ENCODE measurements around the gene ADK. TPM values are rescaled to one million over a fixed set of nuclear protein-coding genes. Genes with fewer than 3 reads are reported as not detected.

The ADK gene
- total and polyA plus RNA-seq, 10 donors = 11.1 to 40.5 (median 32.1) TPM

GRCh38 chr10:74432841-74433594 is 282.0 kb downstream of the ADK start:
- intact Hi-C loops (cut with DNase I; ENCODE audit: low total_unique reads) = no loop called here
- Histone ChIP-seq H3K27ac (no peak overlapping the region), H3K27me3 (replicated peaks in 1 of 7) (no peaks in the 10 kb centered on the region), H3K9me3 (no peaks in the 10 kb centered on the region), H3K4me1 (no peaks in the 10 kb centered on the region), H3K4me3 (no peak overlapping the region), H3K36me3 (no peaks in the 10 kb centered on the region)
- no peak for TF ChIP-seq CTCF (IDR thresholded peaks at IDR 0.05 in 8 of 11, conservative IDR thresholded peaks at IDR 0.05 in 3 of 11)
- no peak for TF ChIP-seq POLR2AphosphoS5 (IDR thresholded peaks at IDR 0.05)
- TF ChIP-seq POLR2A (IDR thresholded peaks at IDR 0.05) = no peak
- no peak for DNase-seq
- WGBS, 5 donors = 57 to 86% (median 77%) methylated on average over 1 of the region's 1 CpG

- Histone ChIP-seq H3K4me3 (no peak overlapping the region), H3K27me3 (replicated peaks in 1 of 7) (no peaks in the 10 kb centered on the region), H3K36me3 (no peaks in the 10 kb centered on the region), H3K4me1 (peaks cover 0 to under 1% (median 0%) of the 10 kb centered on the region in 6 donors), H3K27ac (no peak overlapping the region), H3K9me3 (no peaks in the 10 kb centered on the region)
- DNase-seq = no peak
- 73 to 92% (median 85%) methylated on average over 1 of the region's 1 CpG for WGBS, 5 donors
- TF ChIP-seq CTCF (IDR thresholded peaks at IDR 0.05 in 8 of 11, conservative IDR thresholded peaks at IDR 0.05 in 3 of 11) (no peak), POLR2A (IDR thresholded peaks at IDR 0.05) (no peak), POLR2AphosphoS5 (IDR thresholded peaks at IDR 0.05) (no peak)
- intact Hi-C loops (cut with DNase I; ENCODE audit: low total_unique reads) = no loop called here
Measured at GRCh38 chr10:74433595-74433956, 282.6 kb downstream of the ADK start.

- no peaks in the 10 kb centered on the region for H3K9me3 ChIP-seq
- no peaks in the 10 kb centered on the region for H3K27me3 ChIP-seq (replicated peaks in 1 of 7)
- peaks cover 0 to 4% (median under 1%) of the 10 kb centered on the region in 6 donors for H3K4me1 ChIP-seq
- DNase-seq = no peak
- no peak overlapping the region for H3K4me3 ChIP-seq
- 76 to 94% (median 81%) methylated on average over 1 of the region's 1 CpG for WGBS, 5 donors
- H3K36me3 ChIP-seq = no peaks in the 10 kb centered on the region
- intact Hi-C loops (cut with DNase I; ENCODE audit: low total_unique reads) = no loop called here
- H3K27ac ChIP-seq = no peak overlapping the region
- no peak for TF ChIP-seq POLR2A (IDR thresholded peaks at IDR 0.05)
- TF ChIP-seq CTCF (IDR thresholded peaks at IDR 0.05 in 8 of 11, conservative IDR thresholded peaks at IDR 0.05 in 3 of 11) = no peak
- no peak for TF ChIP-seq POLR2AphosphoS5 (IDR thresholded peaks at IDR 0.05)
Measured at GRCh38 chr10:74433993-74434392, 283.0 kb downstream of the ADK start.

- Histone ChIP-seq H3K4me3 (no peak overlapping the region), H3K27ac (no peak overlapping the region), H3K27me3 (replicated peaks in 1 of 7) (no peaks in the 10 kb centered on the region), H3K4me1 (peaks cover 0 to 8% (median 6%) of the 10 kb centered on the region in 6 donors), H3K36me3 (no peaks in the 10 kb centered on the region), H3K9me3 (no peaks in the 10 kb centered on the region)
- DNase-seq = no peak
- intact Hi-C loops (cut with DNase I; ENCODE audit: low total_unique reads) = no loop called here
- TF ChIP-seq POLR2A (IDR thresholded peaks at IDR 0.05) (no peak), CTCF (IDR thresholded peaks at IDR 0.05 in 8 of 11, conservative IDR thresholded peaks at IDR 0.05 in 3 of 11) (no peak), POLR2AphosphoS5 (IDR thresholded peaks at IDR 0.05) (no peak)
- 93 to 100% (median 98%) methylated on average over 1 of the region's 1 CpG for WGBS, 5 donors
Measured at GRCh38 chr10:74434547-74434946, 283.5 kb downstream of the ADK start.
